ENCODE data around the gene GJD4. TPM values are rescaled to one million over a fixed set of nuclear protein-coding genes. Genes with fewer than 3 reads are reported as not detected.

The GJD4 gene
- total RNA-seq, 4 donors from 2014 or later, result not detected

DNA sequence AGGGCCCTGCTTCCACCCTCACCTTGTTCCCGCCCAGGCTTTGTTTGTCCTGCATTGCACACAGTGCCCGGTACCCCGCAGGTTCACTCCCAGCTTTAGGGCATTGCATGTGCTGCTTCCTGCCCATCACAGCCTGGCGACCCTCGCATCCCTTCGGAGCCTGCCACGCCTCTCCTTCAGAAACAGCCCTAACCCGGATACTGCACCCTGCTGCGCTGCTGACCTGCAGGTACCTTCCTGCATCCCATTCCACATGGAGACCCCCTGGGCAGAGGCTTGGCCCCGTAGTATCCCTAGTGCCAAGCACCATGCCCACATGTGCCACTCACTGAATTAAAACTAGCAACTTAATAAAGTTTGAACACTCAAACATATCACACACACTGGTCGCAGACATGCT lies 19.8 kb upstream of the GJD4 start:
- H3K4me1 ChIP-seq, result no peaks in the 10 kb centered on the region
- no peak overlapping the region for H3K4me3 ChIP-seq
- no peak for TF ChIP-seq POLR2A (IDR thresholded peaks at IDR 0.05)
- TF ChIP-seq CTCF (IDR thresholded peaks at IDR 0.05), result no peak
- H3K9me3 ChIP-seq, result no peaks in the 10 kb centered on the region
- no peaks in the 10 kb centered on the region for H3K27me3 ChIP-seq
- H3K36me3 ChIP-seq, result no peaks in the 10 kb centered on the region
- peak overlapping the region in 1 of 4 donors; percentile 25 for H3K27ac ChIP-seq
- no peak for DNase-seq

GRCh38 chr10:35585903-35586535 lies 19.1 kb upstream of the GJD4 start:
- no peak overlapping the region for H3K4me3 ChIP-seq
- H3K27me3 ChIP-seq, result no peaks in the 10 kb centered on the region
- H3K4me1 ChIP-seq, result no peaks in the 10 kb centered on the region
- peak overlapping the region in 1 of 4 donors; percentile 25 for H3K27ac ChIP-seq
- H3K9me3 ChIP-seq, result peaks cover 0 to 3% (median 0%) of the 10 kb centered on the region in 4 donors
- no peak for DNase-seq
- TF ChIP-seq POLR2A (IDR thresholded peaks at IDR 0.05) (no peak), CTCF (IDR thresholded peaks at IDR 0.05) (no peak)
- no peaks in the 10 kb centered on the region for H3K36me3 ChIP-seq

- TF ChIP-seq POLR2A (IDR thresholded peaks at IDR 0.05) (no peak), CTCF (IDR thresholded peaks at IDR 0.05) (no peak)
- Histone ChIP-seq H3K4me3 (no peak overlapping the region), H3K27ac (no peak overlapping the region), H3K4me1 (no peaks in the 10 kb centered on the region), H3K36me3 (no peaks in the 10 kb centered on the region), H3K27me3 (no peaks in the 10 kb centered on the region), H3K9me3 (peaks cover 0 to 3% (median 0%) of the 10 kb centered on the region in 4 donors)
- no peak for DNase-seq
Measured at GRCh38 chr10:35588836-35589235, 16.3 kb upstream of the GJD4 start.

DNA sequence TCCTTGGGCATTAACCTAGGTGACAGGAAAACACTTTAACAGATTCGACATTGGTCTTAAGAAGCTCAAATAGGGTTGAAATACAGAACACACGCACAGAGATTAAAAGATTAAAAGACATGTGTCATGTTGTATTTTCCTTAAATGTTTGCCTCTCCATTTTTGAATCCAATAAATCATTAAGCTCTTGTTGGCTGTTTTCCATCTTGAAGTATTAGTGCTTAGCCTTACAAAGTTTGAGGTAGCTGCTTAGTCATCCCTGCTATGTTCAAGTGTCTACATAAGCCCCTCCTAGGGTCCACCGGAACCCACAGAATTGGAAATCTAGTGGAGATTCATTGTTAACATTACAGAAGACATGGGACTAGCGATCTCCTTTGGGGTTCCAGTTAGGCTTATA lies 12.7 kb upstream of the GJD4 start:
- Histone ChIP-seq H3K4me1 (no peaks in the 10 kb centered on the region), H3K4me3 (no peak overlapping the region), H3K27me3 (no peaks in the 10 kb centered on the region), H3K27ac (no peak overlapping the region), H3K9me3 (peaks cover 0 to 3% (median 0%) of the 10 kb centered on the region in 4 donors), H3K36me3 (no peaks in the 10 kb centered on the region)
- TF ChIP-seq POLR2A (IDR thresholded peaks at IDR 0.05) (no peak), CTCF (IDR thresholded peaks at IDR 0.05) (no peak)
- DNase-seq, result no peak

GRCh38 chr10:35594115-35595079 lies 10.7 kb upstream of the GJD4 start:
- H3K36me3 ChIP-seq, result no peaks in the 10 kb centered on the region
- no peak overlapping the region for H3K27ac ChIP-seq
- H3K9me3 ChIP-seq, result peaks cover 0 to 3% (median 0%) of the 10 kb centered on the region in 4 donors
- no peaks in the 10 kb centered on the region for H3K4me1 ChIP-seq
- no peak for DNase-seq
- H3K4me3 ChIP-seq, result no peak overlapping the region
- TF ChIP-seq POLR2A (IDR thresholded peaks at IDR 0.05) (no peak), CTCF (IDR thresholded peaks at IDR 0.05) (no peak)
- H3K27me3 ChIP-seq, result no peaks in the 10 kb centered on the region
